NCI-H82 treated with DMSO at 0.1 percent for 48 hours (cell line): ENCODE data around the gene COBL.

Experiments used
- DNase-seq: peaks from one replicate; lab custom pipeline; 2025; ENCODE audit not compliant: unreplicated experiment; lab: John Stamatoyannopoulos, UW

The COBL gene

GRCh38 chr7:50976064-50976463, 340.5 kb downstream of the COBL start:
- DNase-seq, result no peak

- DNase-seq, result no peak
Observed at GRCh38 chr7:50974240-50974639, 342.4 kb downstream of the COBL start.

GRCh38 chr7:50973814-50974213, 342.8 kb downstream of the COBL start:
- no peak for DNase-seq

GRCh38 chr7:50970092-50970491, 346.5 kb downstream of the COBL start:
- no peak for DNase-seq
